Measurements from ENCODE around the gene RPGRIP1.
"Not testable (repeated sequence)": the region's sequence is repeated elsewhere in the genome, so short reads cannot be mapped to it uniquely, and the experiment has no call there.

Gene RPGRIP1

GRCh38 chr14:21252149-21252548, 27.7 kb upstream of the RPGRIP1 start:
- no peak overlapping the region for H3K4me3 ChIP-seq (ENCODE audit: low read depth, low read length)
- no peak for TF ChIP-seq CTCF (conservative IDR thresholded peaks at IDR 0.05; ENCODE audit: low read depth, low read length)

GRCh38 chr14:21255385-21256101, 24.3 kb upstream of the RPGRIP1 start:
- no peak for TF ChIP-seq CTCF (conservative IDR thresholded peaks at IDR 0.05; ENCODE audit: low read depth, low read length)
- DNase-seq (ENCODE audit: low read depth) = no peak

More at GRCh38 chr14:21252149-21252548, 27.7 kb upstream of the RPGRIP1 start:
- no peak for DNase-seq (ENCODE audit: low read depth)

GRCh38 chr14:21256102-21256447, 23.8 kb upstream of the RPGRIP1 start:
- H3K4me3 ChIP-seq (ENCODE audit: low read depth, low read length); DNase-seq (ENCODE audit: low read depth): not testable (repeated sequence)

More at GRCh38 chr14:21255385-21256101, 24.3 kb upstream of the RPGRIP1 start:
- H3K4me3 ChIP-seq (ENCODE audit: low read depth, low read length) = no peak overlapping the region

GRCh38 chr14:21256539-21257393, 23.1 kb upstream of the RPGRIP1 start:
- no peak overlapping the region for H3K4me3 ChIP-seq (ENCODE audit: low read depth, low read length)
- no peak for TF ChIP-seq CTCF (conservative IDR thresholded peaks at IDR 0.05; ENCODE audit: low read depth, low read length)
- no peak for DNase-seq (ENCODE audit: low read depth)

- peak; percentile 31 for DNase-seq (ENCODE audit: low read depth)
- TF ChIP-seq CTCF (conservative IDR thresholded peaks at IDR 0.05; ENCODE audit: low read depth, low read length) = no peak
- no peak overlapping the region for H3K4me3 ChIP-seq (ENCODE audit: low read depth, low read length)
These were observed 22.4 kb upstream of the RPGRIP1 start for GRCh38 chr14:21257394-21257909.

- no peak for TF ChIP-seq CTCF (conservative IDR thresholded peaks at IDR 0.05; ENCODE audit: low read depth, low read length)
- DNase-seq (ENCODE audit: low read depth) = no peak
- H3K4me3 ChIP-seq (ENCODE audit: low read depth, low read length) = no peak overlapping the region
These were observed 21.6 kb upstream of the RPGRIP1 start for GRCh38 chr14:21258005-21258888.
